Measurements from ENCODE around the gene TLCD4. TPM values are rescaled to one million over a fixed set of nuclear protein-coding genes. Genes with fewer than 3 reads are reported as not detected.

The TLCD4 gene
- total and polyA plus RNA-seq, 2 of the 13 experiments (the other 11 are each of a cell fraction or from before 2014, with no cell fraction given) = 4.7 to 14.5 TPM

GRCh38 chr1:95118710-95119109 lies 1.6 kb downstream of the TLCD4 start (continued):
- TF ChIP-seq PRDM10 (CRISPR knock-in tag; IDR thresholded peaks at IDR 0.05; ENCODE audit: low read depth) (no peak), ZBTB7B (CRISPR knock-in tag; IDR thresholded peaks at IDR 0.05) (no peak), TBX3 (IDR thresholded peaks at IDR 0.05; ENCODE audit: borderline replicate concordance) (no peak), SIX4 (CRISPR knock-in tag; IDR thresholded peaks at IDR 0.05) (no peak), MLLT10 (CRISPR knock-in tag; IDR thresholded peaks at IDR 0.05) (no peak), SIX1 (CRISPR knock-in tag; IDR thresholded peaks at IDR 0.05; ENCODE audit: borderline replicate concordance) (no peak), KDM6A (CRISPR knock-in tag; IDR thresholded peaks at IDR 0.05; ENCODE audit: low read depth) (no peak), TRIM22 (IDR thresholded peaks at IDR 0.05) (no peak)
- TF ChIP-seq, protein P1, sequence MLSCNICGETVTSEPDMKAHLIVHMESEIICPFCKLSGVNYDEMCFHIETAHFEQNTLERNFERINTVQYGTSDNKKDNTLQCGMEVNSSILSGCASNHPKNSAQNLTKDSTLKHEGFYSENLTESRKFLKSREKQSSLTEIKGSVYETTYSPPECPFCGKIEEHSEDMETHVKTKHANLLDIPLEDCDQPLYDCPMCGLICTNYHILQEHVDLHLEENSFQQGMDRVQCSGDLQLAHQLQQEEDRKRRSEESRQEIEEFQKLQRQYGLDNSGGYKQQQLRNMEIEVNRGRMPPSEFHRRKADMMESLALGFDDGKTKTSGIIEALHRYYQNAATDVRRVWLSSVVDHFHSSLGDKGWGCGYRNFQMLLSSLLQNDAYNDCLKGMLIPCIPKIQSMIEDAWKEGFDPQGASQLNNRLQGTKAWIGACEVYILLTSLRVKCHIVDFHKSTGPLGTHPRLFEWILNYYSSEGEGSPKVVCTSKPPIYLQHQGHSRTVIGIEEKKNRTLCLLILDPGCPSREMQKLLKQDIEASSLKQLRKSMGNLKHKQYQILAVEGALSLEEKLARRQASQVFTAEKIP (CRISPR knock-in tag; IDR thresholded peaks at IDR 0.05; ENCODE audit: borderline replicate concordance) = no peak
